Spleen (tissue), 7 donors: ENCODE results near the gene DLX6.

Source experiments
- CTCF ChIP-seq, 11 experiments: fragments of 200-600 bp in 7 of 11; fragments of 450-650 bp in 4 of 11; sonication (generic) in 4 of 11; IDR thresholded peaks in 8 of 11; conservative IDR thresholded peaks in 3 of 11; 1 replicate in 7 of 11; 2 replicates in 4 of 11; pipeline versions ENCODE4 v1.4.0 to v1.8.0; 2016 to 2021; ENCODE audit warnings: antibody characterized with exemption in 11 of 11, inconsistent platforms in 4 of 11, mild to moderate bottlenecking in 1 of 11
- POLR2A ChIP-seq, 3 donors: fragments of 450-650 bp; IDR thresholded peaks; one replicate each; pipeline ENCODE4 v1.5.1; 2017; ENCODE audit warnings: antibody characterized with exemption in 3 of 3, mild to moderate bottlenecking in 1 of 3
- POLR2AphosphoS5 ChIP-seq, 3 donors: sonication (generic); formaldehyde crosslinking; IDR thresholded peaks; one replicate each; pipeline ENCODE4 v1.5.1; 2017; ENCODE audit warnings: antibody characterized with exemption in 3 of 3
- donor health status: DM: no; HTN: no; CAD: no; lungs with moderate emphysema.
- donor health status: DM: no; HTN: no; CAD: no.
- donor health status: DM: no; HTN: no; CAD: no.

GRCh38 chr7:97013845-97014134 lies 8.4 kb downstream of the DLX6 start:
- TF ChIP-seq CTCF (IDR thresholded peaks at IDR 0.05 in 8 of 11, conservative IDR thresholded peaks at IDR 0.05 in 3 of 11) (no peak), POLR2A (IDR thresholded peaks at IDR 0.05) (no peak), POLR2AphosphoS5 (IDR thresholded peaks at IDR 0.05) (no peak)
